Mesothelial cell of epicardium (in vitro differentiated cells): Measurements from ENCODE around the gene APOC1. TPM values are rescaled to one million over a fixed set of nuclear protein-coding genes. Genes with fewer than 3 reads are reported as not detected.
"Not testable (repeated sequence)": the region's sequence is repeated elsewhere in the genome, so short reads cannot be mapped to it uniquely, and the experiment has no call there.

Experiments used
- DNase-seq, 2 experiments: peaks; one replicate each; pipeline ENCODE4 v3.0.0; 2021; ENCODE audit warnings: low spot score in 2 of 2; ENCODE audit not compliant: unreplicated experiment in 2 of 2
- H3K27ac Mint-ChIP-seq: 2 replicates; pipeline ENCODE4 v1.8.0; 2021; ENCODE audit warnings: mixed read lengths
- H3K27me3 Mint-ChIP-seq: 2 replicates; pipeline ENCODE4 v1.8.0; 2021; ENCODE audit warnings: low read depth, mixed read lengths
- H3K36me3 Mint-ChIP-seq: 2 replicates; pipeline ENCODE4 v1.8.0; 2021; ENCODE audit warnings: mixed read lengths
- H3K4me1 Mint-ChIP-seq: 2 replicates; pipeline ENCODE4 v1.8.0; 2021; ENCODE audit warnings: mixed read lengths
- H3K4me3 Mint-ChIP-seq: 2 replicates; pipeline ENCODE4 v1.8.0; 2021; ENCODE audit warnings: mild to moderate bottlenecking, moderate library complexity, mixed read lengths
- H3K9me3 Mint-ChIP-seq: 2 replicates; pipeline ENCODE4 v1.8.0; 2021; ENCODE audit warnings: mixed read lengths
- total RNA-seq: library from RNA; stranded (reverse); gene quantifications from 3 replicates; pipeline ENCODE4 v1.2.1, GENCODE V29; 2021
- TF ChIP-seq, protein P1 (sequence below): fragments of 200-600 bp; sonication (generic); IDR thresholded peaks from one replicate; pipeline ENCODE4 v1.5.0; 2021; ENCODE audit warnings: antibody characterized with exemption; ENCODE audit not compliant: unreplicated experiment

The APOC1 gene
- total RNA-seq, 1 donor from 2014 or later: 18.6 TPM

DNA sequence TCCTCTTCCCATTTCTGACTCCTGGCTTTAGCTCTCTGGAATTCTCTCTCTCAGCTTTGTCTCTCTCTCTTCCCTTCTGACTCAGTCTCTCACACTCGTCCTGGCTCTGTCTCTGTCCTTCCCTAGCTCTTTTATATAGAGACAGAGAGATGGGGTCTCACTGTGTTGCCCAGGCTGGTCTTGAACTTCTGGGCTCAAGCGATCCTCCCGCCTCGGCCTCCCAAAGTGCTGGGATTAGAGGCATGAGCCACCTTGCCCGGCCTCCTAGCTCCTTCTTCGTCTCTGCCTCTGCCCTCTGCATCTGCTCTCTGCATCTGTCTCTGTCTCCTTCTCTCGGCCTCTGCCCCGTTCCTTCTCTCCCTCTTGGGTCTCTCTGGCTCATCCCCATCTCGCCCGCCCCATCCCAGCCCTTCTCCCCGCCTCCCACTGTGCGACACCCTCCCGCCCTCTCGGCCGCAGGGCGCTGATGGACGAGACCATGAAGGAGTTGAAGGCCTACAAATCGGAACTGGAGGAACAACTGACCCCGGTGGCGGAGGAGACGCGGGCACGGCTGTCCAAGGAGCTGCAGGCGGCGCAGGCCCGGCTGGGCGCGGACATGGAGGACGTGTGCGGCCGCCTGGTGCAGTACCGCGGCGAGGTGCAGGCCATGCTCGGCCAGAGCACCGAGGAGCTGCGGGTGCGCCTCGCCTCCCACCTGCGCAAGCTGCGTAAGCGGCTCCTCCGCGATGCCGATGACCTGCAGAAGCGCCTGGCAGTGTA lies 6.2 kb upstream of the APOC1 start:
- TF ChIP-seq, protein P1, sequence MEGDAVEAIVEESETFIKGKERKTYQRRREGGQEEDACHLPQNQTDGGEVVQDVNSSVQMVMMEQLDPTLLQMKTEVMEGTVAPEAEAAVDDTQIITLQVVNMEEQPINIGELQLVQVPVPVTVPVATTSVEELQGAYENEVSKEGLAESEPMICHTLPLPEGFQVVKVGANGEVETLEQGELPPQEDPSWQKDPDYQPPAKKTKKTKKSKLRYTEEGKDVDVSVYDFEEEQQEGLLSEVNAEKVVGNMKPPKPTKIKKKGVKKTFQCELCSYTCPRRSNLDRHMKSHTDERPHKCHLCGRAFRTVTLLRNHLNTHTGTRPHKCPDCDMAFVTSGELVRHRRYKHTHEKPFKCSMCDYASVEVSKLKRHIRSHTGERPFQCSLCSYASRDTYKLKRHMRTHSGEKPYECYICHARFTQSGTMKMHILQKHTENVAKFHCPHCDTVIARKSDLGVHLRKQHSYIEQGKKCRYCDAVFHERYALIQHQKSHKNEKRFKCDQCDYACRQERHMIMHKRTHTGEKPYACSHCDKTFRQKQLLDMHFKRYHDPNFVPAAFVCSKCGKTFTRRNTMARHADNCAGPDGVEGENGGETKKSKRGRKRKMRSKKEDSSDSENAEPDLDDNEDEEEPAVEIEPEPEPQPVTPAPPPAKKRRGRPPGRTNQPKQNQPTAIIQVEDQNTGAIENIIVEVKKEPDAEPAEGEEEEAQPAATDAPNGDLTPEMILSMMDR: no peak
- peak overlapping the region; percentile 45 for H3K4me3 Mint-ChIP-seq
- H3K27ac Mint-ChIP-seq: no peak overlapping the region
- no peaks in the 10 kb centered on the region for H3K27me3 Mint-ChIP-seq
- no peak for DNase-seq
- peaks cover 33% of the 10 kb centered on the region for H3K4me1 Mint-ChIP-seq
- H3K9me3 Mint-ChIP-seq: no peaks in the 10 kb centered on the region
- peaks cover 8% of the 10 kb centered on the region for H3K36me3 Mint-ChIP-seq

DNA sequence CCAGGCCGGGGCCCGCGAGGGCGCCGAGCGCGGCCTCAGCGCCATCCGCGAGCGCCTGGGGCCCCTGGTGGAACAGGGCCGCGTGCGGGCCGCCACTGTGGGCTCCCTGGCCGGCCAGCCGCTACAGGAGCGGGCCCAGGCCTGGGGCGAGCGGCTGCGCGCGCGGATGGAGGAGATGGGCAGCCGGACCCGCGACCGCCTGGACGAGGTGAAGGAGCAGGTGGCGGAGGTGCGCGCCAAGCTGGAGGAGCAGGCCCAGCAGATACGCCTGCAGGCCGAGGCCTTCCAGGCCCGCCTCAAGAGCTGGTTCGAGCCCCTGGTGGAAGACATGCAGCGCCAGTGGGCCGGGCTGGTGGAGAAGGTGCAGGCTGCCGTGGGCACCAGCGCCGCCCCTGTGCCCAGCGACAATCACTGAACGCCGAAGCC lies 5.6 kb upstream of the APOC1 start:
- no peak overlapping the region for H3K4me3 Mint-ChIP-seq
- no peaks in the 10 kb centered on the region for H3K9me3 Mint-ChIP-seq

DNA sequence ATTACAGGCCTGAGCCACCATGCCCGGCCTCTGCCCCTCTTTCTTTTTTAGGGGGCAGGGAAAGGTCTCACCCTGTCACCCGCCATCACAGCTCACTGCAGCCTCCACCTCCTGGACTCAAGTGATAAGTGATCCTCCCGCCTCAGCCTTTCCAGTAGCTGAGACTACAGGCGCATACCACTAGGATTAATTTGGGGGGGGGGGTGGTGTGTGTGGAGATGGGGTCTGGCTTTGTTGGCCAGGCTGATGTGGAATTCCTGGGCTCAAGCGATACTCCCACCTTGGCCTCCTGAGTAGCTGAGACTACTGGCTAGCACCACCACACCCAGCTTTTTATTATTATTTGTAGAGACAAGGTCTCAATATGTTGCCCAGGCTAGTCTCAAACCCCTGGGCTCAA lies 4.6 kb upstream of the APOC1 start:
- no peaks in the 10 kb centered on the region for H3K9me3 Mint-ChIP-seq
- no peak overlapping the region for H3K4me3 Mint-ChIP-seq
- peaks cover 42% of the 10 kb centered on the region for H3K4me1 Mint-ChIP-seq
- DNase-seq: no peak
- H3K36me3 Mint-ChIP-seq: peaks cover 6% of the 10 kb centered on the region
- no peaks in the 10 kb centered on the region for H3K27me3 Mint-ChIP-seq
- TF ChIP-seq, protein P1: no peak
- H3K27ac Mint-ChIP-seq: peak overlapping the region; percentile 85

More for the DNA sequence above, 5.6 kb upstream of the APOC1 start:
- DNase-seq: no peak
- TF ChIP-seq, protein P1: no peak
- Mint-ChIP-seq H3K27ac (no peak overlapping the region), H3K4me1 (peaks cover 36% of the 10 kb centered on the region), H3K36me3 (peaks cover 6% of the 10 kb centered on the region), H3K27me3 (no peaks in the 10 kb centered on the region)

DNA sequence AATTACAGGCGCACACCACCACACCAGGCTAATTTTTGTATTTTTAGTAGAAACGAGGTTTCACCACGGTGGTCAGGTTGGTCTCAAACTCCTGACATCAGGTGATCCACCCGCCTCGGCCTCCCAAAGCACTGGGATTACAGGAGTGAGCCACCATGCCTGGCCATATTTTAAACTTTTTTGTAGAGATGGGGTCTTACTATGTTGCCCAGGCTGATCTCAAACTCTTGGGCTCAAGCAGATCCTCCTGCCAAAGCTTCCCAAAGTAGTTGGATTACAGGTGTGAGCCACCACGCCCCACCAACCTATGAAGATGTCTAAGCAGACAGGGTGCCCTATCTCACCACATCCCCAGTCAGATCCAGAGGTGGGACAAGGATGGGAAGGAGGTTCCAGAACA lies 2.5 kb upstream of the APOC1 start:
- H3K27ac Mint-ChIP-seq, H3K36me3 Mint-ChIP-seq, DNase-seq, H3K9me3 Mint-ChIP-seq, H3K4me3 Mint-ChIP-seq, H3K27me3 Mint-ChIP-seq: not testable (repeated sequence)
- H3K4me1 Mint-ChIP-seq: peaks cover 31% of the 10 kb centered on the region

DNA sequence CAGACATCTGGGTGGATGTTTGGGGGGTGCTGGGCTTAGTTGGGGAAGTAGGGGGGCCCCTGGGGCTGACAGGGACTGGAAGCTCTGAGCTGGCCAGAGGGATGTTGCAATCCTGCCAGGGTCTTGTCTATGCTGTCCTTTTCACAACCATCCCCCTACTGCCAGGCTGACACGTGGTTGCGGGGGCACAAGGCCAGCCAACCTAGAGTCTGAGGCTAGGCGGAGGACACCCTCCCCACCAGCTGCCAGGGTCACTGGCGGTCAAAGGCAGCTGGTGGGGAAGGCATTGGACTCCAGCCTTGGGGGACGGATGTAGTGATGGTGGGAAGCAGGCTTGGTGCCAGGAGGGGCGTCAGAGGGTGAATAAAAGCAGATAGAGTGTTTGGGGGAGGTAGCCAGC lies 1.6 kb upstream of the APOC1 start:
- no peak overlapping the region for H3K27ac Mint-ChIP-seq
- no peak for DNase-seq
- no peaks in the 10 kb centered on the region for H3K9me3 Mint-ChIP-seq
- peaks cover 6% of the 10 kb centered on the region for H3K36me3 Mint-ChIP-seq
- H3K27me3 Mint-ChIP-seq: no peaks in the 10 kb centered on the region
- TF ChIP-seq, protein P1: no peak
- H3K4me3 Mint-ChIP-seq: peak overlapping the region; percentile 26
- H3K4me1 Mint-ChIP-seq: peaks cover 30% of the 10 kb centered on the region

DNA sequence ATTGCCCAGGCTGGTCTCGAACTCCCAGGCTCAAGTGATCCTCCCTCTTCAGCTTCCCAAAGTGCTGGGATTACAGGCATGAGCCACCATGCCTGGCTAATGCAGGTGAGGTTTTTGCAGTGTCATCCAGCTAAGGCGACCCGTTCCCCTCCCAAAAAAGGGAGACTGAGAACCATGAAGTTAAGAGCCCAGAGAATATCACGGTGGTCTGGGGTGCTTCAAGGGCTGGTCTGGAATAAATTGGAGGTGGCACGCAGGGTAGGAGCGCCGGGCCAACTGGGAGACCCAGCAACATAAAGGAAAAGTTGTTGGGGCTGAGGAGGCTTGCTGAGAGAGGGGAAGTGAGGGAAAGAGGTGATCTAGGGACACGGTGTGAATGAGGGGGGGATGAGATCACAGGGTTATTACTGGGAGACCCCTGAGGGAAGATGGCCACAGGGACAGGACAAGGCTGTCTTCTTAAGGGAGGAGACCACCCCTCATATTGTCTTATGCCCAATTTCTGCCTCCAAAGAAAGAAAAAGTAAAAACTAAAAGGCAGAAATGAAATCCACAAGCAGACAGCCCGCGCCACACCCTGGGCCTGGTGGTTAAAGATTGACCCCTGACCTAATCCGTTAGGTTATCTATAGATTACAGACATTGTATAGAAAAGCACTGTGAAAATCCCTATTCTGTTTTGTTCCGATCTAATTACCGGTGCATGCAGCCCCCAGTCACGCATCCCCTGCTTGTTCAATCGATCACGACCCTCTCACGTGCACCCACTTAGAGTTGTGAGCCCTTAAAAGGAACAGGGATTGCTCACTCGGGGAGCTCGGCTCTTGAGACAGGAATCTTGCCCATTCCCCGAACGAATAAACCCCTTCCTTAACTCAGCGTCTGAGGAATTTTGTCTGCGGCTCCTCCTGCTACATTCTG lies 636 bp upstream of the APOC1 start:
- not testable (repeated sequence) for H3K9me3 Mint-ChIP-seq, H3K27me3 Mint-ChIP-seq, DNase-seq, H3K36me3 Mint-ChIP-seq
- peaks cover 30% of the 10 kb centered on the region for H3K4me1 Mint-ChIP-seq
- peak overlapping the region; percentile 86 for H3K27ac Mint-ChIP-seq
- peak overlapping the region; percentile 98 for H3K4me3 Mint-ChIP-seq
